Measurements from ENCODE around the gene EPN2.
"Not testable (repeated sequence)": the region's sequence is repeated elsewhere in the genome, so short reads cannot be mapped to it uniquely, and the experiment has no call there.

EPN2 gene

DNA sequence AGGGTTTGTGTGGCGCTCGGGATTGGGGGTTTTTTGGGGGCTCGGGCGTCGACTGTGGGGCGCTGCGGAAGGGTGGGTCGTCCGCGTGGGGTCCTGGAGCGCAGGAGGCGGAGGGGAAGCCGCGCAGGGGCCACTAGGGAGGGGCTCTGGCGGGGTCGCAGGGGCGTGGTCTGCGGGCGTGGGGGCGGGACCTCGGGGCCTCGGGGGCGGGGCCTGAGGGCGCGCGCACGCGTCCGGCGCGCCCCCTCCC is at the start of gene EPN2:
EPN2 (plus strand) TSS at position 228 of the 250 bp plus-strand sequence. CDS start 45,754 bp downstream, outside the sequence.
- in situ Hi-C loops (cut with MboI; ENCODE audit: low sequenced_read_pairs) = not testable (repeated sequence)

GRCh38 chr17:19187883-19188869 is 49.0 kb upstream of the EPN2 start:
- in situ Hi-C loops (cut with MboI; ENCODE audit: low sequenced_read_pairs) = not testable (repeated sequence)

DNA sequence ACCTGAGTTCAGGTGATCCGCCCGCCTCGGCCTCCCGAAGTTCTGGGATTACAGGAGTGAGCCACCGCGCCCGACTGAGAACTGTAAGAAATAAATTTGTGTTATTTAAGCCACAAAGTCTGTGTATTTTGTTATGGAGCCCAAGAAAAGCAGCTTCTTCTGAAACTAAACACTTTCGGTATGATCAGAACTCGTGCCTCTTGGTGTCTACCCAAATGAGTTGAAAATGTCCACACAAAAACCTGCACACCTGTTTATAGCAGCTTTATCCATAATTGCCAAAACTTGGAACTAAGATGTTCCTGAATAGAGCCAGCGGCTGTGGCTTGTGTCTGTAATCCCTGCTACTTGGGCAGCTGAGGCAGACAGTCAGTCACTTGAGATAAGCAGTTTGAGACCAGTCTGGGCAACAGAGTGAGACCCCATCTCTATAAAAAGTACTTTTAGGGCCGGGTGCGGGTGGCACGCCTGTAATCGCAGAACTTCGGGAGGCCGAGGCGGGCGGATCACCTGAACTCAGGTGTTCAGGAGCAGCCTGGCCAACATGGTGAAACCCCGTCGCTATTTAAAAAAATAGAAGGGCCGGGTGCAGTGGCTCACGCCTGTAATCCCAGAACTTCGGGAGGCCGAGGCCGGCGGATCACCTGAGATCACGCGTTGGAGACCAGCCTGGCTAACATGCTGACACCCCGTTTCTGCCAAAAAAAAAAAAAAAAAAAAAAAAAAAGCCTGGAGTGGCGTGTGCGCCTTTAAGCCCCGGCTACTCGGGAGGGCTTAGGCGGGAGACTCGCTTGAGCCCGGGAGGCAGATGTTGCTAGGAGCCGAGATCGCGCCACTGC is 48.1 kb upstream of the EPN2 start:
- in situ Hi-C loops (cut with MboI; ENCODE audit: low sequenced_read_pairs) = not testable (repeated sequence)

DNA sequence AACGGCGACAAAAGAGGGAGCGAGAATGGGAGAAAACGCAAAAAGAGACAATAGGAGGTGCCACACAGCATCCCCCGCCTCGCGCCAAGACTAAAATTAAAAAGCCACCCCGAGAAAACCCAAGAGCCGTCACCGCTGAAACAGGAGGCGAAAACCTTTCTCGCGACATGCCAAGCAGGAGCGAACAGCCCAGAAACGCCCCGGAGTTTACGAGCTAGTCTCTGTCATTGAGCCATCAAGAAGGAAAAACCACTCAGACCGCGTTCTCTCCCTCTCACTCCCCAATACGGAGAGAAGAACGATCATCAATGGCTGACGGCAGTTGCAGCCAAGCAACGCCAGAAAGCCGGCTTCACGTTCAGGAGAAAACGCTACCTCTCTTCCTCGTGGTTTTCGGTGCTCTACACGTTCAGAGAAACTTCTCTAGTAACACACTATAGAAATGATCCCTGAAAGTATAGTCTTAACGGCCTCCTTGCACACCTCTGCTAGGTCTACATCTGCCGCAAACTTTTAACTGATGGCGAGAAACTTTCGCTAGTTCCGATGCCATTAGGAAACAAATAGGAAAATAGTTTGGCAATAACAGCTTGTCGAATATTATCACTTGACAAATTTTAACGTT is 47.3 kb upstream of the EPN2 start:
- in situ Hi-C loops (cut with MboI; ENCODE audit: low sequenced_read_pairs) = not testable (repeated sequence)

DNA sequence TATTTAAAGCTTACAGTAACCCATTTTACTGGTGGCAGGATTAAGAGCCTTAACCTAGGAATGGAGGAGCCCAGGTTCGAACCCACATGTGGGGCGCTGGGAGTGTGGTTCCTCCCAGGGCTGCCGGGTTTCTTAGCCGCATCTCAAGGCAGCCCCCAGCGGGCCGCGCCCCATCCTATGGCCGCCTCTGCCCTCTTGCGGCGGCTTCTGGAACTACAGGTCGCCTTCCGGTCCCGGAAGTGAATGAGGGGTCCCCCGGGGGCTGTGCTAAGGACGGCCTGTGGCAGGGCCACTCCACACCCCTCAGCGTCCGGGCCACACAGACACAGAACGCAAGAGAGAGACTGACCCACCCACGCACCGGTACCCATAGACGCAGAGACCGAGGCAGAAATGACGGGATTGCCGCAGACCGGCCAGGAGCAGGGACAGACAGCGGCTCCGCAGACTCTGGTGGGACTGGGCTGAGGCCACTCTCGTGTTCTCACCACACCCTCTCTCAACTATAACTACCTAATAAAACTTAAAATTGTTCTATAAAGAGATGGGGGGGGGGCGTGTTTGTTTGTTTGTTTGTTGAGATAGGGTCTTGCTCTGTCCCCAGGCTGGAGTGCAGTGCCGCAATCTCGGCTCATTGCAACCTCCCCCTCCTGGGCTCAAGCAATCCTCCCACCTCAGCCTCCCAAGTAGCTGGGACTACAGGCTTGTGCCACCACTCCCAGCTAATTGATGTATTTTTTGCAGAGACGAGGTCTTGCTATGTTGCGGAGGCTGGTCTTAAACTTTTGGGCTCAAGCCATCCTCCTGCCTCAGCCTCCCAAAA is 40.6 kb upstream of the EPN2 start:
- in situ Hi-C loops (cut with MboI; ENCODE audit: low sequenced_read_pairs) = not testable (repeated sequence)

- in situ Hi-C loops (cut with MboI; ENCODE audit: low sequenced_read_pairs) = not testable (repeated sequence)
These were observed 34.7 kb upstream of the EPN2 start for GRCh38 chr17:19202448-19202847.

DNA sequence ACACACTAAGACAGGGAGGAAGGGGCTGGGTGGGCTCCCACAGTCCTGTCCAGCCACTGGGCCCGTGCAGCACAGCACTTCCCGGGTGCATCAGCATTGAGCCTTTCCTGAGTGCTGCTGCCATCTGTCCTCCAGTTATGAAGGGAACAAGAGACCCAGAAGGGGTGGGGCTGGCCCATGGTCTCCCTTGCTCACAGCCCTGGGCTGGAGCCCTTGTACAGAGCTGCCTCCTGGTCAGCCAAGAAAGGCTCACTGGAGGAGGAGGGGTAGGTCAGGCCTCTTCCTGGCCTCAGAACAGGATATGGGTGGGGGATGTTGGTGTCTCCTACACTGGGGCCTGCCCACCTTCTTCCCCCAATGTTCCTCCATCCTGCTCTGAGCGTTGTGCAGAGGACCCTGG is 33.7 kb upstream of the EPN2 start:
- in situ Hi-C loops (cut with MboI; ENCODE audit: low sequenced_read_pairs) = not testable (repeated sequence)

GRCh38 chr17:19215074-19215860 is 21.9 kb upstream of the EPN2 start:
- in situ Hi-C loops (cut with MboI; ENCODE audit: low sequenced_read_pairs) = not testable (repeated sequence)

DNA sequence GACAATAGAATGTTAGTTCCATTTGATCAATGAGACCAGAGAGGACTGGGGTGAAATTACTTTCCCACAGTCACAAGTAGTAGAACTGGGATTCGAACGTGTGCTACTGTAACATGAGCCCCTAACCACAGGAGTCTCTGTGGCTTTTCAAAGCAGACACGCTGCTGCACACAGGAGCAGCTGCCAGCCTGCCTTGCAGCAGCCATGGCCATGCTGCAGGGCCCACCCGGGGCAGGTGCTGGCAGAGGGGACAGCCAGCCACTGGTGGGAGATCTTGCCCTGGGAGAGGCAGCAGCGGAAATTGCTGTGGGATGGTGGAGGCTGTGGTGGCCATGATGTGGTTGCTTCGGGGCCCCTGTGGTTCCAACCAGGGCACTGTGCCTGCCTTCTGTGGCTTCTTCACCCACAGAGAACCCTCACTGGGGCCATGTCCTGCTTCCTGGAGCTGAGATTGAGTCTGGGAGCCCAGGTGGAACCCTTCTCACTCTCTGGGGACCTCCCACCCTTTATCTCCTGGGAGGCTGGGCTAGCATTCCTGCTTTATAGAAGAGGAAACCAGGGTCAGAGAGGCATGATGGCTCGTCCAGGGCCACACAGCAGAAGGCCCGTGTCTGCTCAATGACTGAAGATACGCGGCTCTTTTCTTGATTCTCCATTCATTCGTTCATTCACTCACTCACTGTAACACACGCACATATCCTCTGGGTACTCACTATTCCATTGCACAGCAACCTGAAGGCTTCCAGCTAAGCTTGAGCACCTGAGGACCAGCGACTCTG is 20.8 kb upstream of the EPN2 start:
- in situ Hi-C loops (cut with MboI; ENCODE audit: low sequenced_read_pairs) = not testable (repeated sequence)

DNA sequence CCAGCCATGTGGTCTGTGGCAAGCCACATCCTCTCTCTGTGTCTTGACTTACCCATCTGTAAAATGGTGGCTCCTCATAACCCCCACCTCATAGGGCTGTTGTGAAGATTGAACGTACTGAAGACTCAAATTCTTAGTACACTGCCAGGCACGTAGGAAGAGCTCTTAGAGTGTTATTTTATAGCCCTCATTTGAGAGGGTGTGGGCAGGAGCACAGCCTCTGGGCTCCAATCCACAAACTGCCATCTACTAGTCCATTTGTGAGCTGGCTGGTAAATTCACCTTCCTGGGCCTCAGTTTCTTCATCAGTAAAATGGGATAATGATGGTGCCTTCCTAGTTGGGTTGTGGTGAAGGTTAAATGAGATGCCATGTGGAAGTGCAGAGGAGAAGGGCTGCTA is 18.3 kb upstream of the EPN2 start:
- in situ Hi-C loops (cut with MboI; ENCODE audit: low sequenced_read_pairs) = not testable (repeated sequence)

- in situ Hi-C loops (cut with MboI; ENCODE audit: low sequenced_read_pairs) = not testable (repeated sequence)
These were observed 17.8 kb upstream of the EPN2 start for GRCh38 chr17:19219384-19219783.

DNA sequence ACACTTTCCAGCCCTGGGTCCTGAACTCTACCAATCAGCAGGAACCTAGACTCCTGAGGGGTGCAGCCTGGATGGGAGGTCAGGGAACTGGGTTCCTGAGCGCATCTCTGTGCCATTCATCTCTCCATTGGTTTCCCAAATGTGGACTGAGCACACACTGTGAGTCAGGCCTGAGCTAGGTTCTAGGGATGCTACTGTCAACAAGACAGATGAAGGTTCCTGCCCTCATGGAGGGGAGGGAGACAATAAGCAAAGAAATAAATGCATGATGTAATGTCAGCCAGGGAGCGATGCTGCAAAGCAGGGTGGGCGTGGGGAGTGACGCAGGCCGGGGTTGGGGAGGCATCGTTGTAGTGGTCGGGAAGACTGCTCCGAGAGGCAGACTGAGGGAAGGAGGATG is 17.0 kb upstream of the EPN2 start:
- in situ Hi-C loops (cut with MboI; ENCODE audit: low sequenced_read_pairs) = not testable (repeated sequence)

DNA sequence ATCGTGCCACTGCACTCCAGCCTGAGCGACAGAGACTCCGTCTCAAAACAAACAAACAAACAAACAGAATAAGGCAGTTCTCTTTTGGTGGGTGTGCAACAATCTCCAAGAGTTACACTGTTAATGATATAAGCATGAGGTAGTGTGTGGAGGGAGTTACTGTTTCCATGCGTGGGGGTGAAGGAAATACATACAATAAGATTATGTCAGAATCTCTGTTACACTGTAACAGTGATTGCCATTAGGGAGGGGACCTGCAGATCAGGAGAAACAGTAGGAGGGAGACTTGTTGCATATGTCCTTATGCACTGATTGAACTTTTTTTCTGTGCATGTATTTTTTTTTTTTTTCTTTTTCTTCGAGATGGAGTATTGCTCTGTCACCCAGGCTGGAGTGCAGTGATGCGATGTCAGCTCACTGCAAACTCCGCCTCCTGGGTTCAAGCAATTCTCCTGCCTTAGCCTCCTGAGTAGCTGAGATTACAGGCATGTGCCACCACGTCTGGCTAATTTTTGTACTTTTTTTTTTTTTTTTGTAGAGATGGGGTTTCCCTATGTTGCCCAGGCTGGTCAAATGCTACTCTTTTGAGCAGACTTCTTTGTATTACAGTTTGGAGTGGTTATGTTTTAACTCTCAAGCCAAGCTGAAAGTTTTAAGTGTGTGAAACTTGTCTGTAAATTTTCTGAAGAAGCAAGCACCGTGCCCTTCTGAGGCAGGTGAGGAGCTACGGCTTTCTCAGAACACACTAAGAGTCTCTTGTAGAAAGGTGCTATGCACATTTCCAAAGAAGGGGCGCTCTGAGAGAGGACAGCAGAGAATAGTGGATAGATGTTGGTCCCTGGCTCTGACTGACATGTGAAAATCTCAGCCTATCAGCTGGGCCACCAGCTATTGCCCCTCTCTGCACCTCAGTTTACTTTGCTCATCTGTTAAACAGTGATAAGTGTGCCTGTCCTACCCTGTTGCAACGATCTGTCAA is 10.3 kb upstream of the EPN2 start:
- in situ Hi-C loops (cut with MboI; ENCODE audit: low sequenced_read_pairs) = not testable (repeated sequence)

DNA sequence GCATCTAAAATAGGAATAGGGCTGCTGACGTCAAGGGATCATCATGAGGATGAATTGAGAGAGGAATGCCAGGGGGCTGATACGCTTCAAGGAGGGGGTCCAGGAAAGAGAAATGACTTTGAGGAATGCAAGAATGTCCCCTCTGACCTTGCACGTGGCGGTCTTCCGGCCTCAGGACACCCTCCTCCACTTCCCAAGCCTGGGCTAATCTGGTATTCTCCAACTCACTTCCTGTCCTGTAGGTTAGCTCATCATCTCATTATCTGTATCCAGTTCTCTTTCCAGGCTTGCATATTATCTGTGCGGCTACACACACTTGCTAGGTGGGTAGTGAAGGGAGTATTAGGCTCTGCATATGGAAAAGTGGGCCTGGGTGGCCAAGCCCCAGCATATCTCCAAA is 2.5 kb upstream of the EPN2 start:
- in situ Hi-C loops (cut with MboI; ENCODE audit: low sequenced_read_pairs) = not testable (repeated sequence)

GRCh38 chr17:19236351-19237138 is 621 bp upstream of the EPN2 start:
- in situ Hi-C loops (cut with MboI; ENCODE audit: low sequenced_read_pairs) = not testable (repeated sequence)

DNA sequence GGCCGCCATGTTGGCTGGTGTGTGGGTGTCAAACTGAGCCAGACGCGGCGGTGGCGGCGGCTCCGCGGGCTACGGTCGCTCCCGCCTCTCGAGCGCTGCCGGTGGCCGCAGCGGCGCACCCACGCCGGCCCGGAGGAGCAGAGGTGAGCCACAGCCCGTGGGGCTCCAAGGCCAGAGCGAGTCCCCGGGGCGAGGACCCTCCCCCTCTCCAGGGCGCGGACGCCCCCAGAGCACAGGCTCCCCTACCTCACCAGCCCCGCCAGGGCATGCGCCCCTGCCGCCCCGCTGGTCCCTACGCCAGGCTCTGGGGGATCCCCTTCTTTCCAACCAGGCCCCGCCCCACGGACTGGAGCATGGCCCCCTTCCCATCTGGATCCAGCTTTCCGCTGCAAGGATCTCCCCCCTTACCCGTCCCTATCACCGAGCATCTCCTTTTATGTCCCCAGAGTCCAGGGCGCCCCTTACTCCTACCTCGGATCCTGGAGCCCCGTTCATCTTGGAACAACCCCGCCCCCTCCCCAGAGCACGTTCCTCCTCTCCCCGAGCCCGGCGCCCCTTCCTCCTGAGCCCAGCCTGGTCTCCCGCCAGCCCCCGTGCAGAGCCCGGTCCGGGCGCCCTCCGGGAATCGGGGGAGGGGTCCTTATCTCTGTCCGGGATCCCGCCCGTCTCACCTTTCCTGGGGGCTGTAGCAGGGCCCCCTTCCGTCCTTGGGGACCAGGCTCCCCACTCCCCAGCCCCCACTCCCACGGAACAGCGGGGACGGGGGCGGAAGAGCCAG is 412 bp downstream of the EPN2 start:
- in situ Hi-C loops (cut with MboI; ENCODE audit: low sequenced_read_pairs) = no loop called here

Measured in HL-60/S4 treated with retinoic acid at 250 ng/mL for 4 days and 3 days (cell line).